Kidney epithelial cell (primary cell): ENCODE data around the gene ATP6V0B. TPM values are rescaled to one million over a fixed set of nuclear protein-coding genes. Genes with fewer than 3 reads are reported as not detected.

ENCODE experiments used
- DNase-seq: peaks from one replicate; pipeline ENCODE4 v3.0.0-alpha.2; 2010; ENCODE audit warnings: low read depth
- H3K27me3 ChIP-seq: 2 replicates; pipeline ENCODE4 v1.6.0; 2011; ENCODE audit warnings: low read length; ENCODE audit not compliant: control insufficient read depth, insufficient read depth
- H3K36me3 ChIP-seq: 2 replicates; pipeline ENCODE4 v1.5.1; 2011; ENCODE audit warnings: low read length; ENCODE audit not compliant: control insufficient read depth, insufficient read depth
- H3K4me3 ChIP-seq: 2 replicates; pipeline ENCODE4 v1.5.1; 2011; ENCODE audit warnings: low read depth, mild to moderate bottlenecking, control low read depth, low read length
- CTCF ChIP-seq: IDR thresholded peaks from 2 replicates; pipeline ENCODE4 v1.5.1; 2011; ENCODE audit warnings: mild to moderate bottlenecking, moderate library complexity, low read length, control low read depth, inconsistent platforms; ENCODE audit not compliant: insufficient read depth, poor library complexity, severe bottlenecking
- total RNA-seq: library from RNA; depleted of rRNA; stranded (reverse); fragments of >200 nt; gene quantifications from 2 replicates; pipeline ENCODE4 v1.2.3, GENCODE V29; 2015

The ATP6V0B gene
- total RNA-seq, 1 donor from 2014 or later = 308 TPM

- no peak for DNase-seq
- H3K36me3 ChIP-seq = no peaks in the 10 kb centered on the region
- no peaks in the 10 kb centered on the region for H3K27me3 ChIP-seq
- no peak overlapping the region for H3K4me3 ChIP-seq
- TF ChIP-seq CTCF = no peak
These were observed 22.0 kb downstream of the ATP6V0B start for GRCh38 chr1:43996733-43997115.

GRCh38 chr1:43997295-43997999 is 22.7 kb downstream of the ATP6V0B start:
- TF ChIP-seq CTCF = no peak
- Histone ChIP-seq H3K4me3 (no peak overlapping the region), H3K27me3 (no peaks in the 10 kb centered on the region), H3K36me3 (no peaks in the 10 kb centered on the region)
- DNase-seq = no peak

GRCh38 chr1:43998000-43998378 is 23.2 kb downstream of the ATP6V0B start:
- TF ChIP-seq CTCF = no peak
- Histone ChIP-seq H3K27me3 (no peaks in the 10 kb centered on the region), H3K36me3 (no peaks in the 10 kb centered on the region), H3K4me3 (no peak overlapping the region)
- no peak for DNase-seq

DNA sequence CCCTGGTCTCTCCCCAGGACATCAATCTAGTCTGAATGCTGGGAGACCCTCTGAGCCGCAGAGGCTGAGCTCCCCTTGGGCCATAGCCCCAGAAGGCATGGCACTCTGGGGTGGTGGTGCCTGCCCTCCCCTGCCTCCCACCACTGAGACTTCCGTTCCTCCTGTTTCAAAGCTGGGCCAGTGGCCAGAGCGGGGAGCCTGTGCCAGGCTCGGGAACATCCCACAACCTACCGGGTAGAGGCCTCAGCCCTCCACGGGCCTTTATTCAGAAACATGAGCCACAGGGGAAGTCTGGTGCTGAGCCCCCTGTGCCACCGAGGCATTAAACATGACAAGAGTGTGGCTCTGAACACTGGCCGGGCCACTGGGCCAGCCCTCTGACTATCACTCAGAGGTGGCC is 24.7 kb downstream of the ATP6V0B start:
- Histone ChIP-seq H3K36me3 (no peaks in the 10 kb centered on the region), H3K4me3 (no peak overlapping the region), H3K27me3 (no peaks in the 10 kb centered on the region)
- DNase-seq = no peak
- no peak for TF ChIP-seq CTCF

GRCh38 chr1:44000122-44000665 is 25.4 kb downstream of the ATP6V0B start:
- no peaks in the 10 kb centered on the region for H3K27me3 ChIP-seq
- H3K4me3 ChIP-seq = no peak overlapping the region
- no peak for DNase-seq
- no peaks in the 10 kb centered on the region for H3K36me3 ChIP-seq
- no peak for TF ChIP-seq CTCF

DNA sequence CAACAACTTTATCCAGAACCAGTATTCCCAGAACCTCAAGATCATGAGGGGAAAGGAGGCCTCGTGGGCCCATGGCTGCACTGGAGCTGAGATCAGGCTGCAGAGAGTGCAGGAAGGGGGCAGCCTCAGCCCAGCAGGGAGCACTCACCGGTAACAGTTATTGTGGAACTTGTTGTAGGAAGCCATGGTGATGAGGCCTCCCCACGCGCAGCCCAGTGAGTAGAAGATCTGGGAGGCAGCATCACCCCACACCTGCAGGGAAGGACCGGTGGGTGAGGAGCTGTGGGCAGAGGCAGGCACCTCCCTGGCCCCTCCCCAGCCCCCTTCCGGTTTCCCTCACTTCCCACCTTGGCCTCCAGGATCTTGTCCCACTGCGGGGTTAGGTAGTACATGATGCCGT is 27.4 kb downstream of the ATP6V0B start:
- no peaks in the 10 kb centered on the region for H3K27me3 ChIP-seq
- no peak for DNase-seq

More for the DNA sequence above, 27.4 kb downstream of the ATP6V0B start:
- no peaks in the 10 kb centered on the region for H3K36me3 ChIP-seq
- H3K4me3 ChIP-seq = no peak overlapping the region
- no peak for TF ChIP-seq CTCF
